ENCODE data around the gene PPP6R3.
"Not testable (repeated sequence)": the region's sequence is repeated elsewhere in the genome, so short reads cannot be mapped to it uniquely, and the experiment has no call there.

The PPP6R3 gene

GRCh38 chr11:68460741-68461574, at the start of gene PPP6R3:
PPP6R3 (plus strand) TSS chr11:68460752; CDS start chr11:68537665, 76,913 bp downstream.
- peak; percentile 15 for DNase-seq (ENCODE audit: low spot score)

- DNase-seq (ENCODE audit: low spot score) = no peak
Observed at GRCh38 chr11:68411501-68411991, 49.0 kb upstream of the PPP6R3 start.

- DNase-seq (ENCODE audit: low spot score) = no peak
Observed at GRCh38 chr11:68412593-68413475, 47.7 kb upstream of the PPP6R3 start.

- no peak for DNase-seq (ENCODE audit: low spot score)
Observed at GRCh38 chr11:68413591-68413999, 47.0 kb upstream of the PPP6R3 start.

GRCh38 chr11:68414496-68415221, 45.9 kb upstream of the PPP6R3 start:
- DNase-seq (ENCODE audit: low spot score) = no peak

- DNase-seq (ENCODE audit: low spot score) = no peak
Observed at GRCh38 chr11:68416070-68416578, 44.4 kb upstream of the PPP6R3 start.

- DNase-seq (ENCODE audit: low spot score) = no peak
Observed at GRCh38 chr11:68418648-68419047, 41.9 kb upstream of the PPP6R3 start.

GRCh38 chr11:68420171-68420570, 40.4 kb upstream of the PPP6R3 start:
- DNase-seq (ENCODE audit: low spot score) = no peak

- no peak for DNase-seq (ENCODE audit: low spot score)
Observed at GRCh38 chr11:68423481-68423880, 37.1 kb upstream of the PPP6R3 start.

- DNase-seq (ENCODE audit: low spot score) = no peak
Observed at GRCh38 chr11:68424101-68424632, 36.4 kb upstream of the PPP6R3 start.

- no peak for DNase-seq (ENCODE audit: low spot score)
Observed at GRCh38 chr11:68424981-68425865, 35.3 kb upstream of the PPP6R3 start.

- no peak for DNase-seq (ENCODE audit: low spot score)
Observed at GRCh38 chr11:68425866-68426380, 34.6 kb upstream of the PPP6R3 start.

- no peak for DNase-seq (ENCODE audit: low spot score)
Observed at GRCh38 chr11:68429661-68430060, 30.9 kb upstream of the PPP6R3 start.

- DNase-seq (ENCODE audit: low spot score) = no peak
Observed at GRCh38 chr11:68430384-68430783, 30.2 kb upstream of the PPP6R3 start.

- no peak for DNase-seq (ENCODE audit: low spot score)
Observed at GRCh38 chr11:68430801-68431200, 29.8 kb upstream of the PPP6R3 start.

- no peak for DNase-seq (ENCODE audit: low spot score)
Observed at GRCh38 chr11:68431984-68432645, 28.4 kb upstream of the PPP6R3 start.

GRCh38 chr11:68432874-68433273, 27.7 kb upstream of the PPP6R3 start:
- DNase-seq (ENCODE audit: low spot score) = no peak

GRCh38 chr11:68433541-68433940, 27.0 kb upstream of the PPP6R3 start:
- DNase-seq (ENCODE audit: low spot score) = no peak

- DNase-seq (ENCODE audit: low spot score) = not testable (repeated sequence)
Observed at GRCh38 chr11:68434159-68434558, 26.4 kb upstream of the PPP6R3 start.

All from CD4-positive, alpha-beta T cell treated with Interleukin-6 at 100 ng/mL for 8 hours (primary cell).